ENCODE data around the gene TNFSF15.

The TNFSF15 gene

DNA sequence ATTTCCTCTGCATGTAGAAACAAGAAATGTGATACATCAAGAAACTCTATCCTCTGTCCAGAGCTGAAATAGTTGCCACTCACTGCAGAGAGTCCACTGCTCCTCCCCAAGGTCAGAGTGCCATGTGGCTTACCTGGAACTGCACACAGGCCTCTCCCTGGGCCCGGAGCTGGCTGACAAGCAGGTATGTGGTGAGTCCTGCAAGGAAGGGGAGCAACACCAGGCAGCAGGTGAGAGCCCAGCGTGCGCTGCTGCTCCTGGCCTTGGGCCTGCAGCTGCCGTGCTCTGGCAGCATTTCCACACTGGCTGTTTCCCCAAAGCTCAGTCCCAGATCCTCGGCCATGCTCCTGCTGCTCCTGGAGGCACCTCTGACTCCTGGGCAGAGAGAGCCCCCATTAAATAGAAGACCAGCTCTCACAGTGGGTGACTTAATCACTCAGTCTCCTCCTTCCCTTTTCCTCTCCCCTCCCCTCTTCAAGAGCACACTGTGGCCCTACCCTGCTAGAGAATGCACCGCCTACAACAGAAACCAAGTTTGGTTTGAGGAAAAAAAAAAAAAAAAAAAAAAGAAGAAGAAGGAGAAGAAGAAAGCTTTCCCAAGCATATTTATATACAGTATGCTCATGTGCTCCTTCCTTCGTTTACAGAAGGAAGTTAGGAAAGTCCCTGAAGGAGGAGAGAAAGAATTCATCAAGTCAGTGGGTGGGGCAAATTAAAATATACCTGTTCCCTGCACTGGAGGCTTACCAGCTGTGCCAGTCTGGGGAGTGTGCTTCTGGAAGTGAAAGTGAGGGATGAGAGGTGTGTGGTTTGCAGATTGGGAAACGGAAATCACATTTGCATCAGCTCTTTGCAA, at the start of gene TNFSF15:
Gene TNFSF15, minus strand, starts transcription at position 370 of the 856 bp plus-strand sequence. Its CDS starts 27 bp downstream, at position 343.
- DNase-seq (ENCODE audit: low read depth), result no peak

DNA sequence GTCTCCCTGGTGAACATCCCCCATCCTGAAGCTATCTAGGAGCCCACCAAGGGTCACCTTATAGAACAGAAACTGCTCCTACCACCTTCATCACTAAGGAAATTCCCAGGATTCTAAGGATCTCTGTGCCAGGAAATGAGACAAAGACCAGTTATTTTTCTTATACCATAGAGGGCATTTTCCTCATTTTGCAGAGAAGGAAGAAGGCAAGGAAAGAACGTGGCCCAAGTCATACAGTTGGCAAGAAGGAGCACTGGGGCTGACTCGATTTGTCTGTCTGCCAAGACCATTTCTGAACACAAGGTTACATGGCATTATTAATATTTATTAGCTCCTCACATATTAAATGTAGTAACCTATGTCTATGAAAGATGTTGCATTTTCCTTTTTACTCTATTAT, 49.6 kb upstream of the TNFSF15 start:
- no peak for DNase-seq (ENCODE audit: low read depth)

DNA sequence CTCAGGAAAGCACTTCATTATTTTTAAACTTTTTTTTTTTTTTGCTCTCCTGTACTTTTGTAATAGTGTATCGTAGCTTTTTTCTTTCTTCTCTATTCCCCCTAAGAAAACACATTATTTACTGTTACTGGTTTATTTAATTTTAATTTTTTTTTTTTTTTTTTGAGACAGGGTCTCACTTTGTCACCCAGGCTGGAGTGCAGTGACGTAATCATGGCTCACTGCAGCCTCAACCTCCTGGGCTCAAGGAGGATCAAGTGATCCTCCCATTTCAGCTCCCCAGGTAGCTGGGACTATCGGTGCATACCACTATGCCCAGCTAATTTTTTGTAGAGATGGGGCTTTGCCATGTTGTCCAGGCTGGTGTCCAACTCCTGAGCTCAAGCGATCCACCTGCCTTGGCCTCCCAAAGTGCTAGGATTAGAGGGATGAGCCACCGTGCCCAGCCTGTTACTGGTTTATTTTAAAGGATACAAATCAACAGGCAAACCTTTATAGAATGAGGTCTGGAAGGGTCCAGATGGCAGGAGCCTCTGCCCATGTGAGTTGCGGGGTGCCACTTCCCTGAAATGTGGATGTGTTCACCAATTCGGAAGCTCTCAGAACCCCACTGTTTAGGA, 49.0 kb upstream of the TNFSF15 start:
- no peak for DNase-seq (ENCODE audit: low read depth)

DNA sequence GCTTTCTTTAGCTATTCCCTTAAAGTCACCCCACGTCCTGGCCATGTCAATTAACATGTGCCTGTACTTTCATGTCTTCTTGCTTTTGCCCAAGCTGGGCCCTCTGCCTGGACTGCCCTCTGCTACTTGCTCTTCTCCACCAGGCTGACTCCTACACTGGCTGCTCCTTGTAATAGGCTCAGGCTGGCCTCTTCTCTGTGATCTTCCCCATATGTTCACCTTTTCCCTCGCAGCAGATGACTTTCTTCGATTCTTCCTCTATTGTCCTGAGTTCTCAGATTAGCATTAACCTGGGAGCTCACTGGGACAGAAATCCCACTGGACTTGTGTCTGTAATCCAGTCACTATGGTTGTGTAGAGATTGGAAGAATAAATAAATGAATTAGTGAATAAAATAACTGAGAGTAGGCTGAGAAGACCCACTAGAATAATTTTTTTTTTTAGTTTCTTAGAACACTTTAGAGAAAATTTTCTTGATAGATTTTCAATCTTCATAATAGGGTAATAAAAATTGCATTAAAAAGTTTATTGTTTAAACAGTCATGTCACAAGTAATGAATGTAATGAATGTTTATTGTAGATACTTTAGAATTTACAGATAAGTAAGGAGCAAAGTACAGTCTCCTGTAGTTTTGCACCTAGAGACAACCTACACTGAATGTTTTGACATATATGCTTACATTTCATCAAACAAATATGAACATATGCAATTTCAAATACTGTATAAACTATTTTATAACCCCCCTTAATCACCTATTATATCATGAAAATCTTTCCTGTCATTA, 47.4 kb upstream of the TNFSF15 start:
- no peak for DNase-seq (ENCODE audit: low read depth)

DNA sequence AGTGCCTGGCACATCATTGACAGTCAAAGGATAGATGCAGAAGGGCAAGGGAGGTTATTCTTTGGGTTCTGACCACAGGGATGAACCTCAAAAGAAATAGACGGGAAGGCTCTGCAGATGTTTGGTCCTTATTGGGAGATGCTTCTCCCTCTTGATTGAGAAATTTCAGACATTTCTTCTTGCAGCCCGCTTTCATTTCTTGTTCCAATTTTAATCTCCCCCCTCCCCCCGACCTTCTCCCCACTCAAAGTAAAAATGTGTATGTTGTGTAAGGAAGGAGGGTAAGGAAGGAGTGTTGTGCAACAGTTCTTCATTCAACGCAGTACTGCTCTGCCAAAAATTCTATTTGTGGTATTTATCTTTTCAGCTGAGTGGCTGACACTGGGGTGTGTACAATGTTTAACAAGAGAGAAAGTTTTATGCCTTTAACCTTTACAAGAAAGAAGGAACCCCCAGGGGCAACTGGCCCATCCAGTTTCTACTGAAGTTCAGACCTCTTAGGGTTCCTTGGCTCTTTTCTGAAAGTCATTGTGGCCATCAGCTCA, 46.3 kb upstream of the TNFSF15 start:
- no peak for DNase-seq (ENCODE audit: low read depth)

DNA sequence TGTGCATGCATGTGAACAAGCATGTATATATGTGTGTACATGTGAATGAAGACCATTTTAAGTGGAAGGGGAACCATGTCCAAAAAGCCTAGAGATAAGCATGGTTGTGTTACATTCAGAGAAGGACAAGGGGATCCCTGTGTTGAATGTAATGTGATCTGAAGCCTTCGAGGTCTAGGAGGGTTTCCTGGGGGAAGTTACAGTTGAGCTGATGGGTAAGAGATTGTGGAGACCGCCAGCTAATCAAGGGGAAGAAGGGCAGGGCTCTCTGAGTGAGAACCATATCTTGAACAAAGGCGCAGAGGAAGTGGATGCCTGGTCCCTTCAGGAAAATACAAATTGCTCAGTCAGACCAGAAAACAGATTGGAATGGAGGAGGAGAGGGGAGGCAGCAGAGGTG, 45.5 kb upstream of the TNFSF15 start:
- DNase-seq (ENCODE audit: low read depth), result no peak

DNA sequence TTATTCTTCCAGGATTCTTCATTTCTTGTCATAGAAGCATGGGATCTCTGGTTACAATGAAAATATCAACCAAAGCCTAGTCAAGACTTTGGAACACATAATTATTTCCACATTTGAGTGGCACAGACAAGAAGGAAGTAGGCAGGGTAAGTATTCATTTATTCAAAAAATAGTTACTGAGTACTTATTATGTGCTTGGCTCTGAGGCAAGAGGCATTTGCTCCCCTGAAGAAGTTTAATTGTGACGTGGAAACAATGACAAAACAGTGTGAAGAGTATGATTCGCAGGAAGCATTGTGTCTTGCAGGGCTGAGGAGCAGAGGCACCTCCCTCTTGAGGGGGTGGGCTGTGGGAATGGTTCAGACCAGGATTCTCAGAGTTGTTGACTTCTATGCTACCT, 45.0 kb upstream of the TNFSF15 start:
- DNase-seq (ENCODE audit: low read depth), result no peak

DNA sequence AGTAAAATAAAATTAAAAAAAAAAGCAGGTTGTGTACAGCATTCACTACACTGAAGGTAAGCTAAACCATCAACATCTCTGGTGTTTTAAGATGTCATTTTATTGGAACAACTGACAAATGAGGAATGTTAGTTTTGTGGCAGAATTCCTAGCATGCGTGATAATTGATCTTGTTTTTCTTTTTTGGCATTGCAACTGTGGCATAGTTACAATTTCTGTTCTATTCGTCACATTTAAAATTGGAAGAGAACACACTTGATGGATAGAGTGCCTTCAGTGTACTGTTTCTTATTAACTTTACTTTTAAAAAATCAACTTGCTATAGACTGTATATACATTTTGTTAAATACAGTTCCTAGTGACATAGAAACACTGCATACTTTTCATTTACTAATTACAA, 43.6 kb upstream of the TNFSF15 start:
- DNase-seq (ENCODE audit: low read depth), result no peak

DNA sequence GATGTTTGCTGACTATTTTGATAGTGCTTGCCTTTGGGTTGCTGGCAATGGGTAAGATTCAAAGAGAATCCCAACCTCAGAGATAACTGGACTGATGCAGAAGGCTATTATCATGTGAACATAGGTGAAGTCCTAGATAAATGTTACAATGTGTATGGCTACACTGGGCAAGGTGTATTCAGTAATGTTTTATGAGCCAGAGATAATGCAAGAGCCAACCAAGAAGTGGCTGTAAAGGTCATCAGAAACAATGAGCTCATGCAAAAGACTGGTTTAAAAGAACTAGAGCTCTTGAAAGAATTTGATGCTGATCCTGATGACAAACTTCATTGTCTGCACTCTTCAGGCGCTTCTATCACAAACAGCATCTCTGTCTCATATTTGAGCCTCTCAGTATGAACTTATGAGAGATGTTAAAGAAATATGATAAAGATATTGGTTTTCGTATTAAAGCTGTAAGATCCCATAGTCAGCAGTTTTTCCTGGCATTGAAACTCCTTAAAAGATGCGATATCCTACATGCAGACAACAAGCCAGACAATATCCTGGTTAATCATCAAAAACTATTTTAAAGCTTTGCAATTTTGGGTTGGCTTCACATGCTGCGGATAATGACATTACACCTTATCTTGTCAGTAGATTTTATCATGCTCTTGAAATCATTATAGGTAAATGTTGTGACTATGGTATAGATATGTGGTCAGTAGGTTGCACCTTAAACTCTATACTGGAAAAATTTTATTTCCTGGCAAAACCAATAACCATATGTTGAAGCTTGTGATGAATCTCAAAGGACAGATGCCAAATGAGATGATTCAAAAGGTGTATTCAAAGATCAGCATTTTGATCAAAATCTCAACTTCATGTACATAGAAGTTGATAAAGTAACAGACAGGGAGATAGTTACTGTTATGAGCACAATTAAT, 41.9 kb upstream of the TNFSF15 start:
- DNase-seq (ENCODE audit: low read depth), result no peak

DNA sequence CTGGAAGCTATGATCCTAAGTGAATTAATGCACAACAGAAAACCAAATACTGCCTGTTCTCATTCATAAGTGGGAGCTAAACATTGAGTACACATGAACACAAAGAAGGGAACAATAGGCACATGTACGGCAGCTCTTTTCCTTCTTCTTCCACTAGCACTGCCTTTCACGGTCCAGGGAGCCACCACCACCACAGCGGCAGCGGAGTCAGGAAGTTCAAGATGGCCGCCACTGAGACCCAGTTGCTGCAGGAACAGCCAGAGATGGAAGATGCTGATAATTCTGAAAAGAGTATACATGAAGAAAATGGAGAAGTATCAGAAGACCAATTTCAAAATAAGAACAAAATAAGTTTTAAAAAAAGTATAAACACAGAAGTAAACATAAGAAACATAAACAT, 39.5 kb upstream of the TNFSF15 start:
- no peak for DNase-seq (ENCODE audit: low read depth)

DNA sequence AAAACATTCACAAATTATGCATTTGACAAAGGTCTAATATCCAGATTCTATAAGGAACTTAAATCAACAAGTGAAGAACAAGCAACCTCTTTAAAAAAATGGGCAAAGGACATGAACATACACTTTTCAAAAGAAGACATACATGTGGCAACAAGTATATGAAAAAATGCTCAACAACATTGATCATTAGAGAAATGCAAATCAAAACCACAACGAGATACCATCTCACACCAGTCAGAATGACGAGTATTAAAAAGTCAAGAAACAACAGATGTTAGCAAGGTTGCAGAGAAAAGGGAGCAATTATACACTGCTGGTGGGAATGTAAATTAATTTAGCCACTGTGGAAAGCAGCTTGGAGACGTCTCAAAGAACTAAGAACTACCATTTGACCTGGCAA, 38.9 kb upstream of the TNFSF15 start:
- DNase-seq (ENCODE audit: low read depth), result no peak

DNA sequence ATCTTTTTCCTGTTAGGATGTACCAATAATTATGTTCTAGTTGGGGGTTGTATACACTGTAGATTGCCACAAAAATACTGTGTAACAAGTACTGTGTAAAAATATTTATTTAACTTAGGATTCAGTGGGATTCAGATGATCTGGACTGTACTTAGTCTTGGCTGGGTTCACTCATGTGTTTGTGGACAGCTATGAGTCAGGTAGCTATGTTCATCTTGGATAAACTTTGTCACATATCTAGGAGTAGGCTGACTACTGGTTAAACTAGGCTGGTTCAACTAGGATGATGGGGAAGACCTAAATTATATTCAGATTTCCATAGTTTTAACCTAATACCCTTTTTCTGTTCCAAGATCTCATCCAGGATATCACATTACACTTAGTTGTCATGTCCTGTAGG, 32.1 kb upstream of the TNFSF15 start:
- no peak for DNase-seq (ENCODE audit: low read depth)

DNA sequence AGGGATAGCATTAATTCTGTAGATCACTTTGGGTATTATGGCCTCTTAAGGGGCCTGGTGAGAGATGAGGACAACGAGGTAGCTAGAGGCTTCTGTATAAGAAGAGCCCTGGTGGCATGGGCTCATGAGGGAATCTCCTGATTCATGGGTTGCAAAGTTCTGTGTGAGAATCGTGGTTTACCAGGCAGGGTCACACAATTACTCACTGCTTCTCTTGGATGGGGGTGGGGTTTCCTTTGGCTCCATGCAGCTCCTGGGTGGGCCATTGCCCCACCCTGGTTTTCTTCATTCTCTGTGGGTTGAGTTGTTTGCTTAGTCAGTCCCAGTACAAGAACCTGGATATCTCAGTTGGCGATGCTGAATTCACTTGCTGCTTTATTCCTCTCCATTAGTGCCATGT, 30.9 kb upstream of the TNFSF15 start:
- DNase-seq (ENCODE audit: low read depth), result no peak

DNA sequence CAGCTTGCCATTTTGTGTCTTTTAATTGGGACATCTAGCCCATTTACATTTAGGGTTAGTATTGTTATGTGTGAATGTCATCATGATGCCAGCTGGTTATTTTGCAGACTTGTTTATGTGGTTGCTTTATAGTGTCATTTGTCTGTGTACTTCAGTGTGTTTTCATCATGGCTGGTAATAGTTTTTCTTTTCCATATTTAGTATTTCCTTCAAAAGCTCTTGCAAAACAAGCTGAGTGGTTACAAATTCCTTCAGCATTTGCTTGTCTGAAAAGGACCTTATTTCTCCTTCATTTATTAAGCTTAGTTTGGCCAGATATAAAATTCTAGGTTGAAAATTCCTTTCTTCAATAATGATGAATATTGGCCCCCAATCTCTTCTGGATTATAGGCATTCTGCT, 28.5 kb upstream of the TNFSF15 start:
- DNase-seq (ENCODE audit: low read depth), result no peak

DNA sequence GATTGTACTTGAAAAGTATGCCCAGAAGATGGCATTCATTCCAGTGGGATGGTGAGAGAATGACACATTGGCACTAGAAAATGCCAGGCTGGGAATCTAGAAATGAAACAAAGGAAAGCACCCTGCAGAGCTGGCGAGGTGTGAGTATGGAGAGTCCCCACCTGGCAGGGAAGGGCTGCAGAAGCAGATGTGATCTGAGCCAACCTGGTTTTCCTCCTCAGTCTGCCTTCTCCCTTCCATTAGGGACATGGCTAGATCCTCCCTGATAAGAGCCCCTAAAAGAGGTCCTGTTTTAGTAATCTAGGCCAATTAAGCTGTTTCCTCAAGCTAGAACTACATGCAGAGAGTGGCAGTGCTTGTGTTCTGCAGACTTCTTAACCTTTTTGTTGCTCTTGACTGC, 24.7 kb upstream of the TNFSF15 start:
- DNase-seq (ENCODE audit: low read depth), result no peak

DNA sequence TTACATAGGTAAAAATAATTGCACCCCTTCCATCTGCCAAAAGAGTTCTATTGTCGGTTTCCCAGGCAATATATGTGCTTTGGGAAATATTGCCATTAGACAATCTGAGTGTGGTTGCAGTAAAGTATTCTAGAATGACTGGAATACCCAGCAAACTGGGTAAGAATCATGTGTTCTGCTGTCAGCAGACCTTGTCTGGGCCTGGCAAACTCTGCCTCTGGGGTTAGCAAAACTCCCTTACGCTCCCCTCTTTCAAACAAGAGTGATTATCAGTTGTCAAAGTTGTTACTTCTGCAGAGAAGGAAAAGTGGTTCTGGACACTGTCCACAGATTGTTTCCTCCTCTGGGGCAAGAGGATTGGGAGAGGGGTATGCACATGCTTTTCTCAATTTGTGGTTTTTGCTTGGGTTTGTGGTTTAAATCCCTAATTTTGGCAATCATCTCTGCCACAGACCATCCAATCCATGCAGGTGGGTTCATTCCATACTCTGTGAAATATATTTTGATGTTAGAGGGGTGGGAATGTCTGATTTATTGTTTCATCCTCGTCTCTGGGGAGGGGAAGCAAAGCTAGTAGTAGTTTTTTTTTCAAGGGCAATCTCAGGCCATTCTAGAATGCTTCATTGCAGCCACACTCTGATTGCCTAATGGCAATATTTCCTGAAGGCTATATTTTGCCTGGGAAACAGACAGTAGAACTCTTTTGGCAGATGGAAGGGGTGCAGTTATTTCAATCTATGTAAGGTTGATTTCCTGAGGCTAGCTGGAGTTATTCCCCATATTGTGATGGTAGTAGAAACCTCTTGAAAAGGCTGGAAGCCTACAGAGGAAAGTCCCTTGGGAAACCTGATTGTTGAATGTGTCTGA, 24.0 kb upstream of the TNFSF15 start:
- DNase-seq (ENCODE audit: low read depth), result no peak

DNA sequence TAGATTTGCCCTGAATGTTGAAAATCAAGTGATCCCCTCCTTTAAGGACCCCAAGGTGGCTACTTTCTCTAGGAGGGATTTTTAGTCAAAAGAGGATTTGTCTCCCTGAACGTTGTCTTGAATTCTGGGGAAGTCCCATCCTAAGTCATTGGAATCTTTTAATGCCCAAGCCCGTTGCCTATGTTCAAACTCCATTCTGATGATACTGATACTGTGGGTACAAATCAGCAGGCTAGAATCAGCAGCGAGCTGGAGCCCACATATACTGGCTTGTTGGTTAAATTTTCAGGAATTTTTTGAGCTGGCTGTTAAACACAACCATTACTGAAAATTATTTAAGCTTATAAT, 22.4 kb upstream of the TNFSF15 start:
- DNase-seq (ENCODE audit: low read depth), result no peak

DNA sequence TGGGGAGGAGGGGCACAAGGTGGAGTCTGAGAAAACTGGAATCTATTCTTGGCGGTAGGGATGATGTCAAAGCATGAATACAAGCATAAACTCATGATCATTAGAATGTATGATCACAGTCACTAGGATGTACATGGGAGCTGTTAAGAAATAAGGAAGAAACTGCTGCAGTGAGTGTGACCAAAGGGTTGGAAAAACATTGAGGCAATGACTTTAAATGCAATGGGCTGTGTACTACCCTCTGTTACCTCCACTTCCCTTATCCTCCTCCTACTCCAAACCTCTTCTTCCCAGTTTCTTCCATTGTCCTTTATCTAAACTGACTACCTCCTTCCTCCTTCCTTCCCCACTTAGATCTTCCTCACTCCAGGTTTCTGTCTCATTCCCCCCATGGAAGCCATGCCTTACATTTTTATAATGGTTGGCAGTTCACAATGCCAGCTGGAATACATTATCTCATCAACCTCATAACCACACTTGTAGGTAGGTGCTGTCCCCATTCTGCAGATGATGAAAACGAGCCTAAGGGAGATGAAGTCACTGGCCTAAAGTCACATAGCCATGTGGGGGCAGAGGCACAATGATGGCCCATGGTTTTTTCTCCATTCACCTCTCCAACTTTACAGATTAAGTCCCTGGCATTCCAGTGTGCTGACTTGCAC, 21.9 kb upstream of the TNFSF15 start:
- no peak for DNase-seq (ENCODE audit: low read depth)

DNA sequence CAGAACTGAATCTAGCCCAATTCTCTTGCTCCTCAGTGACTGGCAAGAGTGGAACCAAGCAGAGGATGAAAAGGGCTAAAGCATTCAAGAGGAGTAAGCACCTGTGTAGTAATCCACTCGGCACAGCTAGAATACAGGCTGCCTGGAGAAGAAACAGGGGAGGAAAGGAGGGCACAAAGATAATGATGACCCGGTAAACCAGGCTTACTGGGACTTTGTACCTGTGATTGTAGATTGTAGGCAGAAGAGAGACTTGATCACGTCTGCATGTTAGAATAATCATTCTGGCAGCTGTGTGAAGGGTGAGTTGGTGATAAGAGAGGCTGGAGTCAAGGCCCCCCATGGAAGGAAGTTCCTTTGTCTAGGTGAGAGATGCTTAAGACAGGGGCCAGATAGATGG, 20.6 kb upstream of the TNFSF15 start:
- no peak for DNase-seq (ENCODE audit: low read depth)

DNA sequence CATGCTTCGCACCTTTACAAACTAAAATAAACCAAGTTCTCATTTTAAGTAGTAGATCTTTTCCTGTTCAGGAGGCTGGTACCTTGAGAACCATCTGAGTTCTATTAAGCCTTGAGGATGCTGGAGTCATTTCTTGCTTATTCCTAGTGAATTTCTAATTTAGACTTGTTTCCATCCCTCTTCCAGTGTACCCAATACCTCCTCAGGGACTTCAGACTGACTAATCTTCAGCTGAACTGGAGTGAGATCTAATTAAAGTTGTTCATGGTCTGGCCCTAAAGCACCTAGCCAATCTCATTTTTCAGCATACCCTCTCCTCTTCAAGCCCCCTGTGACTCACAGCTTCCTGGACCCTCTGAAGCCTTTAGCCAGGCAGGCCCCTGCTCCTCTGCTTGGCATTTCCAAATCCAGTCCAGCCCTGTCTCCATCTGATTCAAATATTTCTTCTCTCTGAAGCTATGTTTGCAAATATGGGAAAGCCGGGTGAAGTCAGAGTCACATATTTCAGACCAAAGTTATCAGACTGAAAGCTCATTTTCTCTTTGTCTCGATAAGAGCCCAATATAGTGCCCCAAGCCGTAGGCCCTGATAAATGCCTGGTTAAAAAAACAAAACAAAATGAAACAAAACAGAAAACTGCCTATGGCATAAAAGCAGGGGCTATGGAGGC, 19.4 kb upstream of the TNFSF15 start:
- DNase-seq (ENCODE audit: low read depth), result no peak

Measured in stimulated activated CD8-positive, alpha-beta memory T cell treated with anti-CD3 and anti-CD28 coated beads, Interleukin-15, amount 100 ng/mL, for 1 hour (primary cell).